ENCODE measurements around the gene IRAK2.

The IRAK2 gene

DNA sequence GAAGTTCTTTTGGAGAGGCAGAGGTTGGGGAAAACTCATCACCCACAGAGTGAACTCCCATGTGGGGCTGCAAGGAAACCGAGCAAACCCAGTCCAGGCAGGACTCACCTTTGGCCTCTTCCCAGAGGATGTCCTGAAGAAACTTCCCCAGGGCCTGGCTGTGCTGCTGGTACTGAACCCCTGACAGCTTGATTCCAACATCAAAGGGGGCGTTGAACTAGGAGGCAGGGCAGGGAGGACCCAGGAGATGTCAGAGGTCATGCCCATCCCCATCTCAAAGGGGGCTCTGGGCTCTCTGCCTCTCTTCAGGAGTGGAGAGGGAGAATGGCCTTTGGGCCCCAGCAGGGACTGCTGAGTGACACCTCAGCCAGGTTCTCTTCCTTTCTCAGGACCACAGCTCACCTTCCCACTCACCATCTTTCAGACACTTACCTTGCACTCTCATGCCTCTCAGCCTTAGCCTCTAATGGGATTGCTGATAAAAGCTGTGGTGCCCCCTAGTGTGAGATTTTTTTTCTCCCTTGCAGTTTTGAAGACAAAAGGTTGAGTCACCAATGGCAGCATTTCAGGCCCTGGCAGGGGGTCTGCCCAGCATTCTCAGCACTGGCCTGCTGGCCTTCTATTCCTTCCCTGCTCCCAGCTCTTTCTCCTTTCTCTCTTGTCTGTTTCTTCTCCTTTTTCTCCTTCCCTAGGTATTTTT lies 122.0 kb downstream of the IRAK2 start:
- DNase-seq: no peak

DNA sequence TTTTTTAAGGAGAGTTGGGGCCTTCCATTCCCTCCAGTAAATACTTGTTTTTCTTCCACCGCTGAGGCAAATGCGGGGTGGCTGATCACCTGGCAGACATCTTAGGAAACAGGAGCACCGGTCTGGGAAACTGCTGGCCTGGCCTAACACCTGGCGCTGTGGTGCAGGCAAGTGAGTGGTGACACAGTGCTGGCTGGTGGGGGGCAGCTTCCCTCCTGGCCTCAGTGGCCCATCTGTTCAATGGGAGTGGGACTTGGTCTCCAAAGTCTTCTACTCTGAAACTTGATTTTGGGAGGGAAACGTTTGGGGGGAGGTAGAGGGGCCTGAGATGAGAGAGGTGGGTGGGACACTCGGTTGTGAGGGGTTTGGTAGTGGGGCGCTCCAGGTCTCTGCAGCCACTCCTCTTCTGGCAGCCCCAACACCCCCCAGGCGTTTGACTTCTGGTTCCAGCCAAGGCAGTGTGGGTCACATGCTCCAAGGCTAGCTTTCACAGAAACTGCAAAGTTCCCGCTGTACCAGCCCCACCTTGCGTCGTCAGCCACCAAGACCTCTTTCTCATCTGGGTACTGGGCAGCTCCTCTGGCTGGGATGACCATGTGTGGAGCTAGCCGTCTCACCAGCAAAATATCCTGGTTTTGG lies 123.3 kb downstream of the IRAK2 start:
- no peak for DNase-seq

DNA sequence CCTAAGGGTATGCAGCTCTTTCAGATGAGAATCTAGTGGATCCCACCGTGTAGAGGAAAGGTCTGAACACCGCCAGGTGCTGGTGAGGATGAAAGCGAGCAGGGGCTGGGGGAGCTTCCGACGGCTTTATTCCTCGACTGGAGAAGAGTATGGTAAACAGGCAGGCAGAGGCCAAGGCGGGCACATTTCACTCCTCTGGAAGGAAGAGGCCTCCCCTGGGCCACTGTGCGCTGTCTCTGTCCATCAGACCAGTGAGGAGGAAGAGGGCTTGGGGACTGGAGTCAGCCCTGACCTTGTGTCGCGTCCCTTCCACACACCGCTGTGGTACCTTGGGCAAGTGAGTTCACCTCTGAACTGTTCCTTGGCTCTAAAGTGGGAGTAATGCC lies 123.8 kb downstream of the IRAK2 start:
- no peak for DNase-seq

DNA sequence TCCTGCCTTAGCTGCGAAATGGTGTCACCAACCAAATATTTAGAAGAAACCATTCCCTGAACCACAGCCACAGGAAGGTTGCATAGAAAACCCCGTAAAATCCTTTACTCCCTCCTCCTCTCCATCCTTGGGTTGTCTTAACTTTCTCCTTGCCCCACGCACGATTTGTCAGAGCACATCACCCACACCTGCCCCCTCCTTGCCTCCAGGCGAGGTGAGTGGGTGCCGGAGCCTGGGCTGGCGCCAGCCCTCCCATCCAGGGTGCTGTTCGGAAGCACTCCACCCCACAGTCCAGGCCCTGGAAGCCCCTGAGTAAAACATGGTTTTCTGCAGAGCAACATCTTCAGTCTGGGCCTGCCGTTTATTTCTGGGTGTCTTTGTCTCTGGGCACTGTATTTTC lies 124.4 kb downstream of the IRAK2 start:
- no peak for DNase-seq

DNA sequence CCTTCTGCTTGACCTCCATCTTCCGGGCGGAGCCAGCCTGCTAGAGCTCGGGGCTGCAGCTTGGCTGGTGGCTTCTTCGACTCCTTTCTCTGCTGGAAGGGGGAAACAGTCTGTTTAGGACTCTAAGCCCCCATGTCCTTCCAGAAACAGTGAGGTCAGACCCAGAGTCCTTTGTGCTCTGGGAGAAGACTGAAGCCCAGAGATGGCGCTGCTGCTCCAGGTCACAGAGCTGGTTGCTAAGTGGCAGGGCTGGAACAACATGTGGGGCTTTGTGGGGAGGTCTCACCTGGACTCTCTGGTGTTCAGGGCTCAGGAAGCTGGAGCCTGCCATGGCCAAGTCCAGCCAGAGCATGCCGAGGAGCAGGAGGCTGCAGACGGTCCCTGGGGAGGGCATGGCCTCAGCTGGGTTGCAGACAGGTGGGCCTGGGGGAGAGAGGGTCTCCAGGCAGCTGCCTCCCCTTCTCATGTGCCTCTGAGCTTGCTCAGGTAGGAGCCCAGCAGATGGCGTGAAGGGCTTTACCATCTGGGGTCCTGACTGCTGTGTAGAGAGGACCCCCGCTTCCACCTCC lies 125.2 kb downstream of the IRAK2 start:
- no peak for DNase-seq

DNA sequence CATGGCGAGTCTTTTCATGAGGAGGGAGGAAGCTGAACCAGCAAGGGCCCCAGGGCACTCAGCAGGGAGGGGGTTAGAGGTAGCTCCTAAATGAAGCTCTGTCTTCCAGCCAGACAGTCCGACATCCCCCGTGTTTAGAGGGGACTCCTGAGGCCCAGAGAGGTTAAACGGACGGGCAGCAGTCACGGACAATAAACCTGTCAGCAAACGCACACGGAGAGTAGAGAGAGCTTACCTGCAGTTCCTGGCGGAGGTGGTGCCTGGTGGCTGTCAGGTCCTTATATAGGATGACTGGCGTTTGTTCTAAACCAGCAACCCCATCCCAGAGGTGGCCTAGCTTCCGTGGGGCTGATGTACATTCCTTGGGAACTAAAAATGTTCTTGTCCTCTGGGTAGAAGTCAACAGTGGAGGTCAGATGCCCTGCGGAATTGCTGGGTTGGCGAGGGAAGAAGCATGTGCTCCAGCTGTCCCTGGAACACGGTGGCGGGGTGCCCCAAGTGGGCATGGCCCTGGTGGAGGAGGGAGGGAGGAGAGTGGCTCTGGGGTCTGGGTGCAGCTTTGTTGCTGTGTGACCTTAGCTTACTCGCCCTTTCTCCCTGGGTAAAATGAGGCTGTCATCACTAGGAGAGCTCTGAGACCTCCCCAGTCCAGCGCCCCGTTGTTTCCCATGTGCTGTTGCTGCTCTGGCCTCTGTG lies 125.9 kb downstream of the IRAK2 start:
- DNase-seq: no peak

DNA sequence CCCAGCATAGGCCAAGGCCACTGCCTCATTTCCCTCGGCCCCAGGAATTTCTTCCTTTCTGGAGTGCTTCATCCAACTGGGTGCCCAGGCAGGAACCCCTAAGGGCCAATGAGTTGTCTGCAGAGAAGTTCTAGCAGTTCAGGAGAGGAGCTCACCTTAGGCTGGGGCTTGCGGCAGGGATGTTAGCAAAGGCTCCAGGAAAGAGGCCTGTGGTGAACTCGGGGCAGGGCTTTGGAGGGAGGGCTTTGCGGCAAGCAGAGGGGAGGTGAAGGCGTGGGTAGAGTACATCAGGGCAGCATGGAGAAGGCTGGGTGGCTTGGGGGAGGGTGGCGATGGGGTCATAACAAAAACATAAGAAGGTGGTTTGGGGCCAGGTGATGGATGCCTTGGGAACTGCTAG lies 126.9 kb downstream of the IRAK2 start:
- no peak for DNase-seq

DNA sequence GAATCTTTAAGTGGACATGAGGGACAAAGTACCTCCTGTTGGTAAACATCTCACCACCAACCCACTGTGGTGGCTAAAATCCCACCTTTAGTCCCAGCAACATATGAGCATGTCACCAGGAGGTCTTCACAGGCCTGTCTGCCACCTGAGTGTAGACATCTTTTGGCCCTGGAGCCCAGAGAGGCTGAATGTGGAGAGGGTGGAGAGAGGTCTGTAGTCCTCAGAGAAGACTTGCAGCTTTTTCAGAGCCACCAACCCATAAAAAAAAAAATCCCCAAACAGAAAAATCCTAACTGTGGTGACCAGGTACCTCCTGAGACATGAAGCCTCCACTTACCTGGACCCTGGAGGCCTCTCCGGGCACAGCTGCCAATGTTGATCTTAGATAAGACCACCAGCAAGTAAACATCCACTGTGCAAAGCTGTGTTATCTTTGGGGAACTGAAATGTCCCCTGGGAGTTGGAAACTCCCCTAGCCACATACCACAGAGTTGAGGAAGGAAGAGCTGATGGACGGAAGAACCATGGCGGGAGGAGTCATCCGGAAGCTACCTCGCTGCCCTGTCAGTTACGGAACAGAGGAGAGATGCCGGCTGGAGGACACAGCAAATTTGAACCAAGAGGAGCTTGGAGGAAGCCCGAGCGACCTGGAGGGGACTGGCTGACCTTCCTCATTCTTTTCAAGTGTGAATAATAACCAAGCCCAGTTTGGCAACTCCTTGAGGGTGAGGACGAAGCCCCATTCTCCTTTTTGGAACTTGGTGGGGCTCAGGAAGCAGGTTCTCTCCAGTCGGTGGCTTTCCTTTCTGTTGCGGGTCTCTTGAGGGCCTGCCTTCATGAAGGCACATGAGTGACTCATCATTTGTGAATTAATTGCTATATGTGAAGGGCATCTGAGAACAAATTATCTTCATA lies 128.0 kb downstream of the IRAK2 start, which contains the start of gene GHRL:
Gene GHRL (minus strand): TSS at position 443 of the 915 bp plus-strand sequence. CDS start 2,767 bp downstream, outside the sequence.
- no peak for DNase-seq

Data from right forelimb (tissue), 1 donor.